HepG2 (cell line): ENCODE data around the gene ANKRD40. TPM values are rescaled to one million over a fixed set of nuclear protein-coding genes. Genes with fewer than 3 reads are reported as not detected.

Experiments used
- ASH2L ChIP-seq: fragments of 300-600, 200-600 bp; sonication (generic); IDR thresholded peaks from 2 replicates; pipeline ENCODE4 v1.7.0; 2017; ENCODE audit warnings: low read depth, mild to moderate bottlenecking, moderate library complexity, mixed read lengths, low read length; ENCODE audit not compliant: insufficient read length
- ATM ChIP-seq: fragments of 450-650 bp; IDR thresholded peaks from 2 replicates; pipeline ENCODE4 v1.7.1; 2017; ENCODE audit warnings: mild to moderate bottlenecking, borderline replicate concordance
- HNF4A ChIP-seq: sonication (generic); formaldehyde crosslinking; IDR thresholded peaks from 2 replicates; pipeline ENCODE4 v1.4.0; 2020; ENCODE audit warnings: missing genetic modification reagents
- MED1 ChIP-seq: sonication (generic); formaldehyde crosslinking; IDR thresholded peaks from 2 replicates; pipeline ENCODE4 v1.4.0; 2020; ENCODE audit warnings: missing genetic modification reagents
- MIXL1 ChIP-seq: IDR thresholded peaks from 2 replicates; pipeline ENCODE4 v1.6.1; 2016
- SALL1 ChIP-seq: sonication (generic); formaldehyde crosslinking; IDR thresholded peaks from 2 replicates; pipeline ENCODE4 v1.8.0; 2022; ENCODE audit warnings: mild to moderate bottlenecking, missing genetic modification reagents
- SAP130 ChIP-seq: IDR thresholded peaks from 2 replicates; pipeline ENCODE4 v1.6.1; 2016; ENCODE audit warnings: low read depth
- SIN3B ChIP-seq: fragments of 150-350 bp; IDR thresholded peaks from 2 replicates; pipeline ENCODE4 v1.6.1; 2014; ENCODE audit warnings: low read length
- SP2 ChIP-seq: sonication (generic); formaldehyde crosslinking; IDR thresholded peaks from 2 replicates; pipeline ENCODE4 v1.5.1; 2020; ENCODE audit warnings: mild to moderate bottlenecking, missing genetic modification reagents
- SRSF4 ChIP-seq: fragments of 200-400 bp; formaldehyde crosslinking; IDR thresholded peaks from one replicate; pipeline ENCODE4 v1.6.1; 2018; ENCODE audit warnings: mild to moderate bottlenecking, low read depth, low read length, moderate library complexity; ENCODE audit not compliant: poor library complexity, severe bottlenecking
- ZC3H4 ChIP-seq: sonication (generic); formaldehyde crosslinking; IDR thresholded peaks from 2 replicates; pipeline ENCODE4 v1.4.0; 2020; ENCODE audit warnings: missing genetic modification reagents, borderline replicate concordance
- ZNF10 ChIP-seq: sonication (generic); formaldehyde crosslinking; IDR thresholded peaks from 2 replicates; pipeline ENCODE4 v1.4.0; 2020; ENCODE audit warnings: mild to moderate bottlenecking, low read depth, missing genetic modification reagents, borderline replicate concordance
- ZNF136 ChIP-seq: sonication (generic); formaldehyde crosslinking; IDR thresholded peaks from 2 replicates; pipeline ENCODE4 v1.8.1; 2022; ENCODE audit warnings: low read depth, mild to moderate bottlenecking, moderate library complexity, missing genetic modification reagents
- ZNF367 ChIP-seq: sonication (generic); formaldehyde crosslinking; IDR thresholded peaks from 2 replicates; pipeline ENCODE4 v1.4.0; 2020; ENCODE audit warnings: missing genetic modification reagents, borderline replicate concordance
- ZNF468 ChIP-seq: sonication (generic); formaldehyde crosslinking; IDR thresholded peaks from 2 replicates; pipeline ENCODE4 v1.8.0; 2022; ENCODE audit warnings: mild to moderate bottlenecking, moderate library complexity, missing genetic modification reagents
- polyA plus RNA-seq, 8 experiments: library from polyadenylated mRNA; depleted of rRNA in 3 of 8; stranded (reverse) in 7 of 8; unstranded in 1 of 8; fragments of >200 nt; fragmentation: Illumina TruSeq in 4 of 8; extraction: Trizol in 4 of 8; gene quantifications; 2 replicates each; pipeline versions ENCODE4 v1.2.1 to v1.2.3, GENCODE V29; 2011 to 2016; ENCODE audit warnings: low read depth in 4 of 8, missing spikeins in 1 of 8, mixed read lengths in 1 of 8; ENCODE audit not compliant: insufficient read depth in 1 of 8
- total RNA-seq, 5 experiments: library from RNA; depleted of rRNA; stranded (reverse); fragments of >200 nt; fragmentation: Illumina TruSeq; extraction: Trizol; gene quantifications; 2 replicates each; pipeline ENCODE4 v1.2.3, GENCODE V29; 2016; ENCODE audit warnings: low read depth in 1 of 5
- TF ChIP-seq, protein P1 (sequence below): sonication (generic); formaldehyde crosslinking; IDR thresholded peaks from 2 replicates; pipeline ENCODE4 v1.9.0; 2021; ENCODE audit warnings: missing genetic modification reagents, borderline replicate concordance
- TF ChIP-seq, protein P2 (sequence below): sonication (generic); formaldehyde crosslinking; IDR thresholded peaks from 2 replicates; pipeline ENCODE4 v1.4.0; 2020; ENCODE audit warnings: missing genetic modification reagents
- TF ChIP-seq, protein P3 (sequence below): sonication (generic); formaldehyde crosslinking; IDR thresholded peaks from 2 replicates; pipeline ENCODE4 v1.4.0; 2020; ENCODE audit warnings: missing genetic modification reagents; ENCODE audit errors: not compliant biosample characterization
- TF ChIP-seq, protein P4 (sequence below): IDR thresholded peaks from 2 replicates; pipeline ENCODE4 v1.6.1; 2016; ENCODE audit warnings: low read depth
- TF ChIP-seq, protein P5 (sequence below): sonication (generic); formaldehyde crosslinking; IDR thresholded peaks from 2 replicates; pipeline ENCODE4 v1.5.1; 2020; ENCODE audit warnings: missing genetic modification reagents, mild to moderate bottlenecking, borderline replicate concordance
- TF ChIP-seq, protein P6 (sequence below): sonication (generic); formaldehyde crosslinking; IDR thresholded peaks from 2 replicates; pipeline ENCODE4 v1.8.1; 2022; ENCODE audit warnings: low read depth, mild to moderate bottlenecking, missing genetic modification reagents

Gene ANKRD40
- total and polyA plus RNA-seq, 2 of the 13 experiments (the other 11 are each of a cell fraction or from before 2014, with no cell fraction given): 35.0 to 46.4 TPM

DNA sequence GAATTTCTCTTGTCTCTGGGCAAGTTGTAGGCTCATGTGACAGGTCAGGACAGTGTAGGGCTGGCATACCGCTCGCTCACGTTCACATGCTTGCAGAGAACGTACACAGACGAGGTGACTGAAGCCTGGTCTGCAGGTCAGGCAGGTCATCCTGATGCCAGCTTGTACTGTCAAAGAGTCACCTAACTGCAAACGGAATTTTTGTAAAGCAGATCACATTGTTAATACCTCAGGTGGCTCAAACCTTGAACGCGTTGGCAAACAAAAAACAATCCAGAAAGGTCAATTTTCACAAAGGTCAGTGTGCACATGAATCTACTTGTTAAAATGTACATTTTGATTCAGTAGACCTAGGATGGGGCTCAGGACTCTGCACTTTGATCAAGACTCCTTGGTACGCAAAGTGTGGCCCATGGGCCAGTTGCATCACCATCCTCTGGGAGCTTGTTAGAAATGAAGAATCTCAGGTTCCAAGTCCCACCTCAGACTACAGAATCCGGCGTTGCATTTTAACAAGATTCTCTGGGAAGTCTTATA, 28.6 kb downstream of the ANKRD40 start (continued):
- TF ChIP-seq MED1 (CRISPR knock-in tag) (peak; percentile 64; the same call in 1 of the 2 replicates), SIN3B (no peak), SALL1 (CRISPR knock-in tag) (peak; percentile 70), ZNF468 (CRISPR knock-in tag) (no peak), ZC3H4 (CRISPR knock-in tag) (no peak), SAP130 (peak; percentile 61; the same call in 1 of the 2 replicates), MIXL1 (CRISPR knock-in tag) (no peak), ZNF136 (CRISPR knock-in tag) (peak; percentile 80; the same call in 1 of the 2 replicates), ATM (no peak), SP2 (no peak), HNF4A (CRISPR knock-in tag) (peak; percentile 79), ASH2L (peak; percentile 20), ZNF10 (no peak), ZNF367 (CRISPR knock-in tag) (no peak), SRSF4 (no peak)
- TF ChIP-seq, protein P1, sequence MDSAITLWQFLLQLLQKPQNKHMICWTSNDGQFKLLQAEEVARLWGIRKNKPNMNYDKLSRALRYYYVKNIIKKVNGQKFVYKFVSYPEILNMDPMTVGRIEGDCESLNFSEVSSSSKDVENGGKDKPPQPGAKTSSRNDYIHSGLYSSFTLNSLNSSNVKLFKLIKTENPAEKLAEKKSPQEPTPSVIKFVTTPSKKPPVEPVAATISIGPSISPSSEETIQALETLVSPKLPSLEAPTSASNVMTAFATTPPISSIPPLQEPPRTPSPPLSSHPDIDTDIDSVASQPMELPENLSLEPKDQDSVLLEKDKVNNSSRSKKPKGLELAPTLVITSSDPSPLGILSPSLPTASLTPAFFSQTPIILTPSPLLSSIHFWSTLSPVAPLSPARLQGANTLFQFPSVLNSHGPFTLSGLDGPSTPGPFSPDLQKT (CRISPR knock-in tag): no peak
- TF ChIP-seq, protein P2, sequence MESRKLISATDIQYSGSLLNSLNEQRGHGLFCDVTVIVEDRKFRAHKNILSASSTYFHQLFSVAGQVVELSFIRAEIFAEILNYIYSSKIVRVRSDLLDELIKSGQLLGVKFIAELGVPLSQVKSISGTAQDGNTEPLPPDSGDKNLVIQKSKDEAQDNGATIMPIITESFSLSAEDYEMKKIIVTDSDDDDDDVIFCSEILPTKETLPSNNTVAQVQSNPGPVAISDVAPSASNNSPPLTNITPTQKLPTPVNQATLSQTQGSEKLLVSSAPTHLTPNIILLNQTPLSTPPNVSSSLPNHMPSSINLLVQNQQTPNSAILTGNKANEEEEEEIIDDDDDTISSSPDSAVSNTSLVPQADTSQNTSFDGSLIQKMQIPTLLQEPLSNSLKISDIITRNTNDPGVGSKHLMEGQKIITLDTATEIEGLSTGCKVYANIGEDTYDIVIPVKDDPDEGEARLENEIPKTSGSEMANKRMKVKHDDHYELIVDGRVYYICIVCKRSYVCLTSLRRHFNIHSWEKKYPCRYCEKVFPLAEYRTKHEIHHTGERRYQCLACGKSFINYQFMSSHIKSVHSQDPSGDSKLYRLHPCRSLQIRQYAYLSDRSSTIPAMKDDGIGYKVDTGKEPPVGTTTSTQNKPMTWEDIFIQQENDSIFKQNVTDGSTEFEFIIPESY: peak; percentile 73
- TF ChIP-seq, protein P3, sequence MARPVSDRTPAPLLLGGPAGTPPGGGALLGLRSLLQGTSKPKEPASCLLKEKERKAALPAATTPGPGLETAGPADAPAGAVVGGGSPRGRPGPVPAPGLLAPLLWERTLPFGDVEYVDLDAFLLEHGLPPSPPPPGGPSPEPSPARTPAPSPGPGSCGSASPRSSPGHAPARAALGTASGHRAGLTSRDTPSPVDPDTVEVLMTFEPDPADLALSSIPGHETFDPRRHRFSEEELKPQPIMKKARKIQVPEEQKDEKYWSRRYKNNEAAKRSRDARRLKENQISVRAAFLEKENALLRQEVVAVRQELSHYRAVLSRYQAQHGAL: no peak
- TF ChIP-seq, protein P4, sequence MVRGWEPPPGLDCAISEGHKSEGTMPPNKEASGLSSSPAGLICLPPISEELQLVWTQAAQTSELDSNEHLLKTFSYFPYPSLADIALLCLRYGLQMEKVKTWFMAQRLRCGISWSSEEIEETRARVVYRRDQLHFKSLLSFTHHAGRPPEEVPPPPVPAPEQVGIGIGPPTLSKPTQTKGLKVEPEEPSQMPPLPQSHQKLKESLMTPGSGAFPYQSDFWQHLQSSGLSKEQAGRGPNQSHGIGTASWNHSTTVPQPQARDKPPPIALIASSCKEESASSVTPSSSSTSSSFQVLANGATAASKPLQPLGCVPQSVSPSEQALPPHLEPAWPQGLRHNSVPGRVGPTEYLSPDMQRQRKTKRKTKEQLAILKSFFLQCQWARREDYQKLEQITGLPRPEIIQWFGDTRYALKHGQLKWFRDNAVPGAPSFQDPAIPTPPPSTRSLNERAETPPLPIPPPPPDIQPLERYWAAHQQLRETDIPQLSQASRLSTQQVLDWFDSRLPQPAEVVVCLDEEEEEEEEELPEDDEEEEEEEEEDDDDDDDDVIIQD: no peak
- TF ChIP-seq, protein P5, sequence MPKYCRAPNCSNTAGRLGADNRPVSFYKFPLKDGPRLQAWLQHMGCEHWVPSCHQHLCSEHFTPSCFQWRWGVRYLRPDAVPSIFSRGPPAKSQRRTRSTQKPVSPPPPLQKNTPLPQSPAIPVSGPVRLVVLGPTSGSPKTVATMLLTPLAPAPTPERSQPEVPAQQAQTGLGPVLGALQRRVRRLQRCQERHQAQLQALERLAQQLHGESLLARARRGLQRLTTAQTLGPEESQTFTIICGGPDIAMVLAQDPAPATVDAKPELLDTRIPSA (CRISPR knock-in tag): no peak
- TF ChIP-seq, protein P6, sequence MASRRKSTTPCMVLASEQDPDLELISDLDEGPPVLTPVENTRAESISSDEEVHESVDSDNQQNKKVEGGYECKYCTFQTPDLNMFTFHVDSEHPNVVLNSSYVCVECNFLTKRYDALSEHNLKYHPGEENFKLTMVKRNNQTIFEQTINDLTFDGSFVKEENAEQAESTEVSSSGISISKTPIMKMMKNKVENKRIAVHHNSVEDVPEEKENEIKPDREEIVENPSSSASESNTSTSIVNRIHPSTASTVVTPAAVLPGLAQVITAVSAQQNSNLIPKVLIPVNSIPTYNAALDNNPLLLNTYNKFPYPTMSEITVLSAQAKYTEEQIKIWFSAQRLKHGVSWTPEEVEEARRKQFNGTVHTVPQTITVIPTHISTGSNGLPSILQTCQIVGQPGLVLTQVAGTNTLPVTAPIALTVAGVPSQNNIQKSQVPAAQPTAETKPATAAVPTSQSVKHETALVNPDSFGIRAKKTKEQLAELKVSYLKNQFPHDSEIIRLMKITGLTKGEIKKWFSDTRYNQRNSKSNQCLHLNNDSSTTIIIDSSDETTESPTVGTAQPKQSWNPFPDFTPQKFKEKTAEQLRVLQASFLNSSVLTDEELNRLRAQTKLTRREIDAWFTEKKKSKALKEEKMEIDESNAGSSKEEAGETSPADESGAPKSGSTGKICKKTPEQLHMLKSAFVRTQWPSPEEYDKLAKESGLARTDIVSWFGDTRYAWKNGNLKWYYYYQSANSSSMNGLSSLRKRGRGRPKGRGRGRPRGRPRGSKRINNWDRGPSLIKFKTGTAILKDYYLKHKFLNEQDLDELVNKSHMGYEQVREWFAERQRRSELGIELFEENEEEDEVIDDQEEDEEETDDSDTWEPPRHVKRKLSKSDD (CRISPR knock-in tag): 0 out of 2 replicates have a peak, but pooled peaks have one; percentile 42
